PFSK-1 (cell line): ENCODE measurements around the gene INAFM1.

Source experiments
- FOXP2 ChIP-seq: optimal IDR thresholded peaks from 2 replicates; pipeline ENCODE3; 2011; ENCODE audit warnings: borderline replicate concordance, control low read depth, inconsistent platforms; ENCODE audit not compliant: insufficient read depth; ENCODE audit errors: extremely low read length, extremely low read depth
- POLR2AphosphoS5 ChIP-seq: IDR thresholded peaks from 2 replicates; pipeline ENCODE4 v1.6.1; 2012; ENCODE audit warnings: low read depth, mild to moderate bottlenecking, control low read depth, low read length, moderate library complexity
- REST ChIP-seq, 2 experiments: IDR thresholded peaks; 2 replicates each; pipeline versions ENCODE4 v1.6.1 to v1.8.0; 2011 to 2012; ENCODE audit warnings: low read depth in 2 of 2, low read length in 2 of 2, control low read depth in 1 of 2, inconsistent platforms in 1 of 2, mild to moderate bottlenecking in 1 of 2, moderate library complexity in 1 of 2; ENCODE audit not compliant: insufficient read depth in 1 of 2
- SIN3A ChIP-seq: IDR thresholded peaks from 2 replicates; pipeline ENCODE4 v1.6.1; 2012; ENCODE audit warnings: mild to moderate bottlenecking, low read length, moderate library complexity, borderline replicate concordance; ENCODE audit not compliant: insufficient read depth
- TAF1 ChIP-seq: IDR thresholded peaks from 2 replicates; pipeline ENCODE4 v1.6.1; 2012; ENCODE audit warnings: low read length, control low read depth, borderline replicate concordance; ENCODE audit not compliant: insufficient read depth

Gene INAFM1

GRCh38 chr19:47272448-47273312 is 2.0 kb upstream of the INAFM1 start:
- no peak for TF ChIP-seq FOXP2
- no peak for TF ChIP-seq TAF1
- no peak for TF ChIP-seq REST (IDR thresholded peaks at IDR 0.05; ENCODE audit: insufficient read depth in 1 of 2, low read depth in 2 of 2, low read length in 2 of 2)
- TF ChIP-seq POLR2AphosphoS5, result no peak; the same call in 1 of the 2 replicates
- TF ChIP-seq SIN3A, result no peak

- TF ChIP-seq REST (IDR thresholded peaks at IDR 0.05; ENCODE audit: insufficient read depth in 1 of 2, low read depth in 2 of 2, low read length in 2 of 2) (0 out of 4 replicates have a peak, but pooled peaks of 1 of the 2 experiments have one; percentile 28), POLR2AphosphoS5 (peak; percentile 84), FOXP2 (peak; percentile 48), TAF1 (peak; percentile 86; the same call in 1 of the 2 replicates), SIN3A (0 out of 2 replicates have a peak, but pooled peaks have one; percentile 7)
Measured at GRCh38 chr19:47273313-47274070, 1.2 kb upstream of the INAFM1 start.

- TF ChIP-seq FOXP2 (peak; percentile 11), TAF1 (no peak), POLR2AphosphoS5 (0 out of 2 replicates have a peak, but pooled peaks have one; percentile 19)
Measured at GRCh38 chr19:47274891-47275761, 441 bp downstream of the INAFM1 start.

GRCh38 chr19:47275791-47276461 is 1.2 kb downstream of the INAFM1 start:
- TF ChIP-seq POLR2AphosphoS5 (no peak), TAF1 (peak; percentile 36; the same call in 1 of the 2 replicates)

GRCh38 chr19:47280183-47280797 is 5.6 kb downstream of the INAFM1 start:
- TF ChIP-seq FOXP2 (no peak), POLR2AphosphoS5 (no peak), SIN3A (no peak)

GRCh38 chr19:47283405-47284059 is 8.8 kb downstream of the INAFM1 start:
- TF ChIP-seq POLR2AphosphoS5 (no peak), TAF1 (no peak), FOXP2 (no peak), SIN3A (no peak), REST (IDR thresholded peaks at IDR 0.05; ENCODE audit: insufficient read depth in 1 of 2, low read depth in 2 of 2, low read length in 2 of 2) (no peak)
